SK-N-SH (cell line): ENCODE results near the gene BTBD3.

ENCODE experiments used
- CHD2 ChIP-seq: fragments of 150-350 bp; IDR thresholded peaks from 2 replicates; pipeline ENCODE4 v1.6.1; 2018; ENCODE audit warnings: low read length; ENCODE audit not compliant: partially characterized antibody
- CTCF ChIP-seq: fragments of 200-600 bp; sonication (generic); IDR thresholded peaks from 2 replicates; pipeline ENCODE4 v1.6.1; 2017; ENCODE audit warnings: antibody characterized with exemption, mild to moderate bottlenecking, moderate library complexity
- EP300 ChIP-seq, 2 experiments: IDR thresholded peaks; 2 replicates each; pipeline versions ENCODE4 v1.4.0 to v1.6.1; 2012; ENCODE audit warnings: borderline replicate concordance in 1 of 2, low read depth in 1 of 2, low read length in 1 of 2
- EZH2phosphoT487 ChIP-seq: fragments of 200-600 bp; sonication (generic); IDR thresholded peaks from 2 replicates; pipeline ENCODE4 v1.6.1; 2017; ENCODE audit warnings: low read depth, mixed run types, mild to moderate bottlenecking, antibody characterized with exemption, moderate library complexity, borderline replicate concordance
- GABPA ChIP-seq: IDR thresholded peaks from 2 replicates; pipeline ENCODE4 v1.4.0; 2012; ENCODE audit warnings: low read depth, mild to moderate bottlenecking
- RAD21 ChIP-seq: IDR thresholded peaks from 2 replicates; pipeline ENCODE4 v1.6.1; 2012; ENCODE audit warnings: mild to moderate bottlenecking, low read length
- RCOR1 ChIP-seq: fragments of 150-350 bp; IDR thresholded peaks from 2 replicates; pipeline ENCODE4 v1.6.1; 2017; ENCODE audit warnings: antibody characterized with exemption, low read length
- RXRA ChIP-seq: IDR thresholded peaks from 2 replicates; pipeline ENCODE4 v1.4.0; 2012; ENCODE audit warnings: low read depth, mild to moderate bottlenecking, borderline replicate concordance
- SMC3 ChIP-seq: IDR thresholded peaks from 2 replicates; pipeline ENCODE4 v1.6.1; 2012; ENCODE audit warnings: low read depth, low read length, improper control_type of control experiment
- TAF1 ChIP-seq: IDR thresholded peaks from 2 replicates; pipeline ENCODE4 v1.6.1; 2012; ENCODE audit warnings: low read depth, mild to moderate bottlenecking, low read length, moderate library complexity, borderline replicate concordance
- TEAD4 ChIP-seq: IDR thresholded peaks from 2 replicates; pipeline ENCODE4 v1.4.0; 2012; ENCODE audit warnings: mild to moderate bottlenecking, borderline replicate concordance; ENCODE audit not compliant: insufficient read depth
- USF2 ChIP-seq: fragments of 150-350 bp; IDR thresholded peaks from 2 replicates; pipeline ENCODE4 v1.6.1; 2017; ENCODE audit warnings: antibody characterized with exemption, low read length, low read depth, borderline replicate concordance

- TF ChIP-seq CTCF (no peak), SMC3 (no peak), TEAD4 (no peak), RCOR1 (no peak), EP300 (IDR thresholded peaks at IDR 0.05; ENCODE audit: borderline replicate concordance in 1 of 2, low read depth in 1 of 2, low read length in 1 of 2) (no peak), RXRA (no peak), TAF1 (no peak), RAD21 (no peak), EZH2phosphoT487 (no peak), USF2 (no peak), GABPA (no peak), CHD2 (no peak)
Observed at GRCh38 chr20:11943778-11944177, 26.1 kb downstream of the BTBD3 start.
